SIG-M5 (cell line): ENCODE measurements around the gene CALD1.

Experiments used
- DNase-seq: peaks from one replicate; lab custom pipeline; 2025; lab: John Stamatoyannopoulos, UW

Gene CALD1

GRCh38 chr7:134764365-134764764, 15.1 kb upstream of the CALD1 start:
- no peak for DNase-seq

DNA sequence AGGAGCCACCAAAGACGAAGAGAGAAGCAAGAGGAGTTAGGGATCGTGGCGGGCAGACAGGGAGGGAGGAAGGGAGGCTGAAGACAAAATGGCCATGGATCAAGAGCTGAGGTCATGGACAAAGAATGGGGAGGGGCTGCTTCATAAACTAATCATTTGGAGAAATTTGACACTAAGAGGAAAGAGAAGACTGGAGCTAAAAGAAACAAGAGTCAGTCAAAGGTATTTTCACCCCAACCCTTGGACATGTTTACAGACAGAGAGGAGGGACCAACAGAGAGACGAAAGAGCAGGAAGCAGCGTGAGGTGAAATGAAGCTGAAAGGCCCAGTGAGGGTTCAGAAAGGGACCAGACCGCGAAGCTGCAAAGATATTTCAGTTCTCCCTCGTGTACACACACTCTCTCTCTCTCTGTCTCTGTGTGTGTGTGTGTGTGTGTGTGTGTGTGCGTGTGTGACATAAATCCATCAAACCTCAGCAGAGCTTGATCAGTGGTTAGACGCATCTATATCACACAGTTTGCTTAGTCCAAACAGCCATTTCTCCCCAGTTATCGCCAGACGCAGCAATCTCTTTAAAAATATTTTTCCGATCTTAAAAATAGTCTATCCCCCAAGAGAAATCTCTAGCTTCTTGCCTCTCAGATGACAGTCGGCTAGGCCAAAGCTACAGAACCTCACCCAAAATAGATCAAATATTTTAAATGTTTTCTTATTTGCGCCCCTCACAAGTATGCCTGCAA, 12.5 kb upstream of the CALD1 start:
- DNase-seq: no peak

- DNase-seq: no peak
These were observed 11.8 kb upstream of the CALD1 start for GRCh38 chr7:134767520-134768168.

GRCh38 chr7:134768243-134768642, 11.2 kb upstream of the CALD1 start:
- no peak for DNase-seq

GRCh38 chr7:134770676-134771075, 8.8 kb upstream of the CALD1 start:
- DNase-seq: no peak

DNA sequence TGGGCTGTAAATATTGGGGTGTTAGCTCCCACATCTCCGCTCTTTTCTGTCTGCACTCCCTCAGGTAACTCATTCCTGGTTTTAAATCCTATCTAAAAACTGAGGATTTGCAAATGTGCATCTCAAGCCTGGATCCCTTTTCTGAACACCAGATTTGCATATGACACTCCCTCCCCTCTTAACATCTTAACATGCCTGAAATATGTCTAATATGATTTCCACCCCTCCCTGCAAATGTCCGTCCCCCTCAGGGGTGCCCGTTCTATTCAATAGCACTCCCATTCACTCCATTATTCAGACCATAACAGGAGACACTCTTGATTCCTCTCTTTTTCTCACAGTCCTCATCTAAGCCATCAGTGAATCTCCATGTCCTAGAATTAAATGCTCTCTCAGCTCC, 8.3 kb upstream of the CALD1 start:
- DNase-seq: no peak

GRCh38 chr7:134771889-134772288, 7.5 kb upstream of the CALD1 start:
- no peak for DNase-seq

DNA sequence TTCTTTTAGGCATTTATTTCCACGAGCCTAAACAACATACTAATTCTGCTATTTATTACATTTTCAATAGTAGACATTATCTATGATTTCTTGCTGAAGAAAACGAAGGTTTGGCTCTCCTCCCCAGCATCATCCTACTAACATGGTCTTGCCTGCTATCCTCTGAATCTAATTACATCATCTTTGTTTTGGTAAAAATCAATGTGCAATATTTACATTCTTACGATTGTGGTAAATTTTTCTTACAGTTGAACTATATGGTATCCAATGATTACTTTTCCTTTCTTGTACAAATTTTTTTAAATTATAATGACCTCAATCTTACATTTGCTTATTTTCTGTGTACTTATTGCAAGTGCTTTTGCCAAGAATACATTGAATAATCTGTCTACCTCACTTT, 7.0 kb upstream of the CALD1 start:
- DNase-seq: no peak

- DNase-seq: no peak
These were observed 6.3 kb upstream of the CALD1 start for GRCh38 chr7:134773164-134773563.

- no peak for DNase-seq
These were observed 5.3 kb upstream of the CALD1 start for GRCh38 chr7:134774119-134774518.

DNA sequence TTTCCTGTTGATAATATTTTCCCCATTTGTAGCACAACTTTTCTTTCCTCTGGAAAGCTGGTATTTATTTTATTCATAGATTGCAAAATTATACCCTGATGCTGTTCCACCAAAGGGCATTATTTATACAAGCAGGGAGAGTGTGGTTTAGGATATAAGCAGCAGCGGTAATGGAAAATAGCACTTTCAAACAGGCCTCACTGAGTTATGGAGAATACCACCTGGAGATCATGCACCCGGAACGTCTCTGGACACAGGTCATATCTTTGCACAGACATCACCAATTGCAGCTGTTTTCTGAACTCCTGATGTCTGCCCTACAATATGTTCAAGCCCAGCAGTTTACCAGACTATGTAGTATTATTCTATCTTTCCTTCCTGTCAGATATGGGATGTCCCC, 2.0 kb upstream of the CALD1 start:
- DNase-seq: no peak

GRCh38 chr7:134777908-134778580, 1.4 kb upstream of the CALD1 start:
- DNase-seq: no peak

- no peak for DNase-seq
These were observed 269 bp downstream of the CALD1 start for GRCh38 chr7:134779741-134780065.

GRCh38 chr7:134780166-134780828, 863 bp downstream of the CALD1 start:
- no peak for DNase-seq

- DNase-seq: no peak
These were observed 1.7 kb downstream of the CALD1 start for GRCh38 chr7:134781171-134781570.

GRCh38 chr7:134782121-134782623, 2.7 kb downstream of the CALD1 start:
- DNase-seq: no peak

DNA sequence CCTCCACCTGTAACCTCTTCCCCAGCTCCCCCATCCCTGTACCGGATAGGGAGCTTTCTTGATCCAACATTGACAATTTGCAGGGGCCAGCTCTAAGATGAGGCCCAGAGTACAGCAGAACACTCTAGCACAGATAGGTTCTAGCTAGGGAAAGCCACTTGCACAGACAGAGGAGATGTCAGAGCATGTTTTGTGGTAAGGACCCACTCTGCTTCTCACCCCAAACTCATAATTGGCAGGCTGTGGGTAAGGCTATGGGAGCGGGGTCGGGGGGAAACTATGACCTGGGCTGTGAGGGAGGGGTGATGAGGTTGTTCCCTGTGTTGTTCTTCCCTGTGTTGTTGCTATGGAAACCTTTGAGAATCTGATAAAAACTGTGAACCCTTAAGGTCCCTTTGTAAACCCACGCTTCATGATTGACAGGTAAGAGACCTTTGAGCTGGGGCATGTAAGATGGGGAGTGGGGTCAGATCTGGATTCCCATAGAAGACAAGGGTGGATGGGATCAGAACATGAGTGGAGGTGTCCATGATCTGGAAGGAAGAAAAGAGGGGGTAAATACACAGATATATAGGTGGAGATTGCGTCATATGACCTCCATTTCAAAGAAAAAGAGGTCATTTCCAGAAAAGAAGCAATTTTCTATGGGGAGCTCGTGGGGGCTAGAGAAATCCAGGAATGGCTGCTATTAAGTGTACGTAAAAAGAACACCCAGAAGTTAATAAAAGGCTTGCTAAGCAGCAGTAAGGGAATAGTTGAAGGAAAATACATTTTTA, 4.0 kb downstream of the CALD1 start:
- no peak for DNase-seq

GRCh38 chr7:134784251-134785049, 5.0 kb downstream of the CALD1 start:
- no peak for DNase-seq

DNA sequence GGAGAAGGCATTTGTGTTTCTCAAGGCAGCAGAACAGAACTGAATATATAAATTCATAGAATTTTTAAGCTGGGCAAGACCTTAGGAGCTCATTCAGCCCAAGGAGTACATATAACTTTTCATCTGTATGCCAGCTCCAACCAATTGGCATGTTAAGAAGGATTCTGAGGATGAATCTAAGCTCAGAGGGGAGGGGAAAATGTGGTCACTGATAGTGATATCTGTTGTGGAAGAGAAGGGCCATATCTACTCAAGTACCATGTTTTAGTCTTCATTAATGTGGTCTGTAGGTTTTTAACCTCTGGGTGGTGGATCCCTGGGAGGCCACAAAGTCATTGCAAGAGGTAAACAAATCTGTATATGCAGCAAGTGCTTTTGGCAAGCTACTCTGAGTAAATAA, 6.4 kb downstream of the CALD1 start:
- no peak for DNase-seq

- DNase-seq: no peak
These were observed 7.6 kb downstream of the CALD1 start for GRCh38 chr7:134787064-134787463.

DNA sequence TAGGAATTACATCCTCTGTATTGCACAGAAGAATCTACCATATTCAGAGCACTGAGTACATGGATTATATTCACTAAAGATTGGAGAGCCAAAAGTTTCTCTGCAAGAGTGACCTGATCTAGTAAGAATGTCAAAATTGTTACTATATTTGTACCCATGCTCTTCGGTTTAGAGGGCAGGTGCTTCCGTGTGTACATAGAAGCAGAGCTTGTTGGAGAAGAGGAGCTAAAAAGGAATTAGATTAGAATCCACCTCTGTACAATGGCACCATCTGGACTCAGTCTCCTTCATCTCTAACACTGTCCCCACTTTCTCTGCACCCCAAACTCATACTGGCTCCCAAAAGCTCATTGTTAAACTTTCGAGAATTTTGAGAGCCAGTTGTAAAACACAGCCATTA, 8.3 kb downstream of the CALD1 start:
- no peak for DNase-seq
